H1 (cell line): ENCODE measurements around the gene SLC37A2. TPM values are rescaled to one million over a fixed set of nuclear protein-coding genes. Genes with fewer than 3 reads are reported as not detected.

Source experiments
- CTCF ChIA-PET: fragments of 300-600 bp; sonication (Branson Sonifier 250); formaldehyde crosslinking; loops from one replicate; lab custom pipeline; 2021; ENCODE audit not compliant: partially characterized antibody; lab: Charles Lee
- POLR2A ChIA-PET: fragments of 300-600 bp; sonication (Branson Sonifier 250); formaldehyde crosslinking; loops from one replicate; lab custom pipeline; 2021; ENCODE audit warnings: inconsistent platforms; ENCODE audit not compliant: partially characterized antibody; lab: Charles Lee
- DNase-seq, 2 experiments: peaks; one replicate each; pipeline versions ENCODE4 v3.0.0 to v3.0.0-alpha.2; 2010 to 2022; ENCODE audit warnings: low spot score in 2 of 2, low read depth in 1 of 2, mixed read lengths in 1 of 2
- FAIRE-seq: peaks from 2 replicates; lab custom pipeline; 2011; peaks lifted over from hg19 to GRCh38; lab: Jason Lieb, UNC
- H2AFZ ChIP-seq: 2 replicates; pipeline ENCODE4 v1.8.1; 2012; ENCODE audit warnings: low read length, inconsistent platforms
- H2AK5ac ChIP-seq: 2 replicates; pipeline ENCODE4 v1.6.1; 2013; ENCODE audit warnings: low read depth, low read length
- H2BK120ac ChIP-seq: replicated peaks from 2 replicates; pipeline ENCODE3; 2013; ENCODE audit warnings: low read depth, low read length, inconsistent platforms
- H2BK12ac ChIP-seq: 2 replicates; pipeline ENCODE4 v1.6.1; 2013; ENCODE audit warnings: low read depth, low read length
- H2BK15ac ChIP-seq: 2 replicates; pipeline ENCODE4 v1.6.1; 2013; ENCODE audit warnings: low read length
- H2BK20ac ChIP-seq: 2 replicates; pipeline ENCODE4 v1.6.1; 2013; ENCODE audit warnings: low read length
- H2BK5ac ChIP-seq: 2 replicates; pipeline ENCODE4 v1.6.1; 2013; ENCODE audit warnings: low read depth, low read length
- H3K14ac ChIP-seq: 2 replicates; pipeline ENCODE4 v1.6.1; 2013; ENCODE audit warnings: inconsistent platforms; ENCODE audit not compliant: insufficient read length
- H3K18ac ChIP-seq: 2 replicates; pipeline ENCODE4 v1.6.1; 2013; ENCODE audit warnings: low read length; ENCODE audit errors: extremely low read depth
- H3K23ac ChIP-seq: 2 replicates; pipeline ENCODE4 v1.6.1; 2013; ENCODE audit warnings: inconsistent platforms; ENCODE audit not compliant: insufficient read length
- H3K23me2 ChIP-seq: 2 replicates; pipeline ENCODE4 v1.6.1; 2013; ENCODE audit warnings: low read depth, low read length
- H3K27ac ChIP-seq: 2 replicates; pipeline ENCODE4 v1.6.1; 2011; ENCODE audit warnings: low read depth, low read length, inconsistent platforms
- H3K27me3 ChIP-seq, 4 experiments: replicated peaks in 1 of 4; 1 replicate in 1 of 4; 2 replicates in 3 of 4; pipeline versions ENCODE4 v1.6.1 to v1.8.1; 2011 to 2013; ENCODE audit warnings: low read length in 3 of 4, mild to moderate bottlenecking in 3 of 4, inconsistent platforms in 2 of 4, mixed read lengths in 2 of 4, moderate library complexity in 1 of 4; ENCODE audit not compliant: control insufficient read depth in 3 of 4, insufficient read depth in 3 of 4; ENCODE audit errors: extremely low read depth in 1 of 4
- H3K36me3 ChIP-seq, 4 experiments: 2 replicates each; pipeline versions ENCODE4 v1.6.1 to v1.8.1; 2011 to 2013; ENCODE audit warnings: mild to moderate bottlenecking in 4 of 4, low read length in 3 of 4, moderate library complexity in 2 of 4, control low read depth in 1 of 4, inconsistent platforms in 1 of 4; ENCODE audit not compliant: insufficient read depth in 4 of 4, control insufficient read depth in 2 of 4
- H3K4ac ChIP-seq: replicated peaks from 2 replicates; pipeline ENCODE3; 2013; ENCODE audit warnings: low read length, low read depth, mixed read lengths, inconsistent platforms; ENCODE audit not compliant: insufficient read length
- H3K4me1 ChIP-seq, 4 experiments: replicated peaks in 1 of 4; 1 replicate in 1 of 4; 2 replicates in 3 of 4; pipeline versions ENCODE4 v1.6.1 to v1.8.1; 2011 to 2013; ENCODE audit warnings: low read length in 3 of 4, inconsistent platforms in 2 of 4, mixed read lengths in 1 of 4; ENCODE audit not compliant: insufficient read depth in 4 of 4, control insufficient read depth in 3 of 4
- H3K4me2 ChIP-seq, 2 experiments: 2 replicates each; pipeline versions ENCODE4 v1.6.1 to v1.8.1; 2011 to 2013; ENCODE audit warnings: low read depth in 2 of 2, low read length in 2 of 2, control low read depth in 1 of 2, inconsistent platforms in 1 of 2, mild to moderate bottlenecking in 1 of 2; ENCODE audit not compliant: insufficient read depth in 1 of 2
- H3K4me3 ChIP-seq, 4 experiments: fragments of 200-600, 300-600 bp in 1 of 4; sonication (generic), shearing (Covaris generic), sonication (Bioruptor Twin) in 1 of 4; 2 replicates each; pipeline versions ENCODE4 v1.5.1 to v1.8.1; 2011 to 2016; ENCODE audit warnings: low read length in 4 of 4, low read depth in 3 of 4, control low read depth in 2 of 4, inconsistent platforms in 2 of 4, mild to moderate bottlenecking in 2 of 4, mixed read lengths in 1 of 4, moderate library complexity in 1 of 4; ENCODE audit not compliant: insufficient read depth in 2 of 4; ENCODE audit errors: extremely low read depth in 1 of 4
- H3K56ac ChIP-seq: replicated peaks from 2 replicates; pipeline ENCODE3; 2013; ENCODE audit warnings: low read depth, mild to moderate bottlenecking, mixed read lengths, low read length, inconsistent platforms; ENCODE audit not compliant: insufficient read length
- H3K79me1 ChIP-seq: 2 replicates; pipeline ENCODE4 v1.6.1; 2013; ENCODE audit warnings: low read depth, low read length, control low read depth
- H3K79me2 ChIP-seq, 2 experiments: 2 replicates each; pipeline versions ENCODE4 v1.6.1 to v1.8.1; 2012 to 2013; ENCODE audit warnings: low read length in 2 of 2, mild to moderate bottlenecking in 2 of 2, inconsistent platforms in 1 of 2; ENCODE audit not compliant: insufficient read depth in 2 of 2, control insufficient read depth in 1 of 2
- H3K9ac ChIP-seq, 4 experiments: replicated peaks in 1 of 4; 1 replicate in 1 of 4; 2 replicates in 3 of 4; pipeline versions ENCODE4 v1.6.1 to v1.8.1; 2011 to 2013; ENCODE audit warnings: low read depth in 3 of 4, low read length in 3 of 4, control low read depth in 2 of 4, mild to moderate bottlenecking in 2 of 4, moderate library complexity in 2 of 4, inconsistent platforms in 1 of 4; ENCODE audit errors: extremely low read depth in 1 of 4
- H3K9me3 ChIP-seq, 2 experiments: 2 replicates each; pipeline versions ENCODE4 v1.6.1 to v1.8.1; 2012 to 2013; ENCODE audit warnings: mild to moderate bottlenecking in 2 of 2, moderate library complexity in 2 of 2, control low read depth in 1 of 2, inconsistent platforms in 1 of 2, low read depth in 1 of 2, low read length in 1 of 2, mixed read lengths in 1 of 2; ENCODE audit not compliant: insufficient read depth in 2 of 2
- H4K20me1 ChIP-seq, 2 experiments: replicated peaks in 1 of 2; 2 replicates each; pipeline versions ENCODE3 to v1.8.1; 2011 to 2013; ENCODE audit warnings: inconsistent platforms in 2 of 2, low read length in 2 of 2, mild to moderate bottlenecking in 1 of 2; ENCODE audit not compliant: insufficient read depth in 2 of 2, control insufficient read depth in 1 of 2
- H4K5ac ChIP-seq: 2 replicates; pipeline ENCODE4 v1.6.1; 2013; ENCODE audit warnings: low read length, low read depth, mixed read lengths, inconsistent platforms; ENCODE audit not compliant: insufficient read length
- H4K8ac ChIP-seq: 2 replicates; pipeline ENCODE4 v1.8.0; 2013; ENCODE audit warnings: mild to moderate bottlenecking, moderate library complexity, low read length, inconsistent platforms; ENCODE audit not compliant: insufficient read depth; ENCODE audit errors: extremely low read depth
- H4K91ac ChIP-seq: replicated peaks from 2 replicates; pipeline ENCODE3; 2013; ENCODE audit warnings: low read length, mixed read lengths, inconsistent platforms; ENCODE audit not compliant: insufficient read length
- ASH2L ChIP-seq: fragments of 200-600, 300-600 bp; sonication (generic); IDR thresholded peaks from one replicate; pipeline ENCODE4 v1.7.1; 2017; ENCODE audit warnings: low read length
- ATF2 ChIP-seq: IDR thresholded peaks from 2 replicates; pipeline ENCODE4 v1.6.1; 2012; ENCODE audit warnings: low read length, inconsistent platforms
- E2F6 ChIP-seq: IDR thresholded peaks from 2 replicates; pipeline ENCODE4 v1.6.1; 2012; ENCODE audit warnings: inconsistent platforms
- GABPA ChIP-seq: IDR thresholded peaks from 2 replicates; pipeline ENCODE4 v1.6.1; 2011; ENCODE audit warnings: mild to moderate bottlenecking, low read length, moderate library complexity, borderline replicate concordance; ENCODE audit not compliant: insufficient read depth
- POLR2AphosphoS5 ChIP-seq: IDR thresholded peaks from 2 replicates; pipeline ENCODE4 v1.6.1; 2011; ENCODE audit warnings: low read depth, low read length
- RFX5 ChIP-seq: IDR thresholded peaks from 2 replicates; pipeline ENCODE4 v1.6.1; 2011; ENCODE audit warnings: low read depth, low read length, improper control_type of control experiment, borderline replicate concordance
- SIX5 ChIP-seq: IDR thresholded peaks from 2 replicates; pipeline ENCODE4 v1.6.1; 2011; ENCODE audit warnings: mild to moderate bottlenecking, low read depth, low read length
- SP2 ChIP-seq: IDR thresholded peaks from 2 replicates; pipeline ENCODE4 v1.6.1; 2012; ENCODE audit warnings: mild to moderate bottlenecking, low read length, inconsistent platforms
- YY1 ChIP-seq: IDR thresholded peaks from 2 replicates; pipeline ENCODE4 v1.6.1; 2011; ENCODE audit warnings: low read depth, mild to moderate bottlenecking, low read length
- ZNF274 ChIP-seq: IDR thresholded peaks from 2 replicates; pipeline ENCODE4 v1.7.0; 2012; ENCODE audit warnings: low read length, borderline replicate concordance; ENCODE audit errors: extremely low read depth
- WGBS, 2 experiments: shearing (Covaris generic) in 1 of 2; methylation state at CpG; one replicate each; pipeline versions ENCODE4 v1.1.6 to v1.1.7; 2013 to 2015; ENCODE audit warnings: low lambda C conversion rate in 2 of 2, mixed read lengths in 2 of 2, inconsistent platforms in 1 of 2, low coverage in 1 of 2, missing lambda C conversion rate in 1 of 2; ENCODE audit not compliant: insufficient replicate concordance in 2 of 2, insufficient coverage in 1 of 2, insufficient read length in 1 of 2; ENCODE audit errors: extremely low coverage in 1 of 2, missing lambda C conversion rate in 1 of 2; 5-methylcytosine and 5-hydroxymethylcytosine counted together
- polyA plus RNA-seq, 7 experiments: library from polyadenylated mRNA; depleted of rRNA in 3 of 7; stranded (reverse) in 5 of 7; unstranded in 2 of 7; fragments of >200 nt in 5 of 7; fragments of 200-250 nt in 2 of 7; gene quantifications; 1 replicate in 5 of 7; 2 replicates in 1 of 7; 4 replicates in 1 of 7; pipeline versions ENCODE4 v1.2.1 to v1.2.3, GENCODE V29; 2011 to 2013; ENCODE audit warnings: missing spikeins in 2 of 7, mixed read lengths in 2 of 7
- total RNA-seq: library from RNA; stranded (reverse); fragmentation: NEBNext Ultra II Directional; extraction: Animal tissue kit (Norgen Biotek cat#: 25700); gene quantifications from 2 replicates; pipeline ENCODE4 v1.2.1, GENCODE V29; 2021

SLC37A2 gene
- total and polyA plus RNA-seq, 2 of the 8 experiments (the other 6 are each of a cell fraction or from before 2014, with no cell fraction given), result 1.3 to 1.9 TPM

- Histone ChIP-seq H4K91ac (no peak overlapping the region), H3K79me2 (no peaks in the 10 kb centered on the region), H3K4me2 (no peak overlapping the region), H3K36me3 (no peaks in the 10 kb centered on the region), H3K79me1 (no peaks in the 10 kb centered on the region), H3K14ac (no peak overlapping the region), H2BK120ac (no peak overlapping the region), H3K4ac (no peak overlapping the region), H2BK15ac (no peak overlapping the region), H3K18ac (no peak overlapping the region), H2BK12ac (no peak overlapping the region), H2AFZ (no peak overlapping the region), H3K23ac (no peak overlapping the region), H3K9me3 (no peaks in the 10 kb centered on the region), H4K8ac (no peak overlapping the region), H4K5ac (no peak overlapping the region), H3K4me3 (no peak overlapping the region), H3K23me2 (no peaks in the 10 kb centered on the region), H3K27me3 (no peaks in the 10 kb centered on the region), H2BK20ac (no peak overlapping the region), H3K56ac (no peak overlapping the region), H4K20me1 (no peaks in the 10 kb centered on the region), H2BK5ac (no peak overlapping the region), H3K4me1 (no peaks in the 10 kb centered on the region), H3K9ac (no peak overlapping the region), H2AK5ac (no peak overlapping the region), H3K27ac (no peak overlapping the region)
- no peak for TF ChIP-seq ZNF274
- no peak for TF ChIP-seq SP2
- TF ChIP-seq SIX5, result no peak
- no peak for TF ChIP-seq POLR2AphosphoS5
- TF ChIP-seq RFX5, result no peak
- TF ChIP-seq ASH2L, result no peak
- TF ChIP-seq E2F6, result no peak
- no peak for TF ChIP-seq ATF2
- TF ChIP-seq GABPA, result no peak
- TF ChIP-seq YY1, result no peak
- WGBS, 2 experiments, result 88% methylated on average over 4 of the region's 4 CpGs; no CpG with 5 or more reads in 1 of the 2 experiments
- no peak for DNase-seq
- FAIRE-seq, result no peak
- POLR2A ChIA-PET, result no interaction called here
- CTCF ChIA-PET, result interaction anchor here (1.8 kb wide), 1 partner anchor 41 kb away, joined by 5 read pairs; no protein-coding TSS in a partner anchor
Measured at GRCh38 chr11:125049164-125049792, 13.8 kb upstream of the SLC37A2 start.
